Tibial artery (tissue), 4 donors: ENCODE results near the gene CAMTA1.

ENCODE experiments used
- DNase-seq, 2 donors: peaks; one replicate each; pipeline ENCODE4 v3.0.0-alpha.2; 2019
- H3K27ac ChIP-seq, 2 donors: fragments of 200-600 bp; sonication (generic) in 1 of 2; 1 replicate in 1 of 2; 2 replicates in 1 of 2; pipeline ENCODE4 v1.5.1; 2018 to 2019; ENCODE audit warnings: mild to moderate bottlenecking in 1 of 2
- H3K27me3 ChIP-seq, 2 donors: fragments of 200-600 bp; sonication (generic) in 1 of 2; one replicate each; pipeline versions ENCODE4 v1.5.1 to v1.6.0; 2016 to 2019
- H3K36me3 ChIP-seq, 3 donors: fragments of 200-600 bp; sonication (generic) in 2 of 3; one replicate each; pipeline ENCODE4 v1.5.1; 2016 to 2019; ENCODE audit warnings: mild to moderate bottlenecking in 2 of 3
- H3K4me1 ChIP-seq, 4 donors: fragments of 200-600 bp; sonication (generic) in 2 of 4; 1 replicate in 3 of 4; 2 replicates in 1 of 4; pipeline ENCODE4 v1.5.1; 2016 to 2019
- H3K4me3 ChIP-seq, 2 donors: fragments of 200-600 bp; sonication (generic) in 1 of 2; 1 replicate in 1 of 2; 2 replicates in 1 of 2; pipeline ENCODE4 v1.5.1; 2018 to 2019; ENCODE audit warnings: mild to moderate bottlenecking in 2 of 2
- H3K9me3 ChIP-seq, 3 donors: fragments of 200-600 bp; sonication (generic) in 1 of 3; one replicate each; pipeline ENCODE4 v1.5.1; 2016 to 2019
- CTCF ChIP-seq, 2 experiments: fragments of 200-600 bp in 1 of 2; fragments of 450-650 bp in 1 of 2; IDR thresholded peaks; one replicate each; pipeline ENCODE4 v1.5.1; 2017 to 2019; ENCODE audit warnings: antibody characterized with exemption in 2 of 2, mild to moderate bottlenecking in 1 of 2, moderate library complexity in 1 of 2
- intact Hi-C: fragments of 100-400 bp; cut with DNase I; formaldehyde crosslinking; loops from one replicate; pipeline ENCODE4 v1.15.0; 2023; ENCODE audit warnings: low total_unique reads

CAMTA1 gene

GRCh38 chr1:7292036-7292681 lies 506.9 kb downstream of the CAMTA1 start:
- Histone ChIP-seq H3K27ac (no peak overlapping the region), H3K4me1 (peaks cover 0 to 15% (median 10%) of the 10 kb centered on the region in 4 donors), H3K9me3 (peaks cover 0 to 8% (median 7%) of the 10 kb centered on the region in 3 donors), H3K36me3 (no peaks in the 10 kb centered on the region), H3K4me3 (no peak overlapping the region), H3K27me3 (peaks cover 0 to 8% of the 10 kb centered on the region in 2 donors)
- intact Hi-C loops, result no loop called here
- DNase-seq, result no peak
- no peak for TF ChIP-seq CTCF (IDR thresholded peaks at IDR 0.05)

GRCh38 chr1:7292714-7293419 lies 507.6 kb downstream of the CAMTA1 start:
- peaks cover 0 to 15% (median 10%) of the 10 kb centered on the region in 4 donors for H3K4me1 ChIP-seq
- no peaks in the 10 kb centered on the region for H3K36me3 ChIP-seq
- intact Hi-C loops, result no loop called here
- no peak for TF ChIP-seq CTCF (IDR thresholded peaks at IDR 0.05)
- H3K9me3 ChIP-seq, result peaks cover 0 to 9% (median 8%) of the 10 kb centered on the region in 3 donors
- peaks cover 0 to 8% of the 10 kb centered on the region in 2 donors for H3K27me3 ChIP-seq
- H3K4me3 ChIP-seq, result no peak overlapping the region
- DNase-seq, result no peak
- H3K27ac ChIP-seq, result no peak overlapping the region

DNA sequence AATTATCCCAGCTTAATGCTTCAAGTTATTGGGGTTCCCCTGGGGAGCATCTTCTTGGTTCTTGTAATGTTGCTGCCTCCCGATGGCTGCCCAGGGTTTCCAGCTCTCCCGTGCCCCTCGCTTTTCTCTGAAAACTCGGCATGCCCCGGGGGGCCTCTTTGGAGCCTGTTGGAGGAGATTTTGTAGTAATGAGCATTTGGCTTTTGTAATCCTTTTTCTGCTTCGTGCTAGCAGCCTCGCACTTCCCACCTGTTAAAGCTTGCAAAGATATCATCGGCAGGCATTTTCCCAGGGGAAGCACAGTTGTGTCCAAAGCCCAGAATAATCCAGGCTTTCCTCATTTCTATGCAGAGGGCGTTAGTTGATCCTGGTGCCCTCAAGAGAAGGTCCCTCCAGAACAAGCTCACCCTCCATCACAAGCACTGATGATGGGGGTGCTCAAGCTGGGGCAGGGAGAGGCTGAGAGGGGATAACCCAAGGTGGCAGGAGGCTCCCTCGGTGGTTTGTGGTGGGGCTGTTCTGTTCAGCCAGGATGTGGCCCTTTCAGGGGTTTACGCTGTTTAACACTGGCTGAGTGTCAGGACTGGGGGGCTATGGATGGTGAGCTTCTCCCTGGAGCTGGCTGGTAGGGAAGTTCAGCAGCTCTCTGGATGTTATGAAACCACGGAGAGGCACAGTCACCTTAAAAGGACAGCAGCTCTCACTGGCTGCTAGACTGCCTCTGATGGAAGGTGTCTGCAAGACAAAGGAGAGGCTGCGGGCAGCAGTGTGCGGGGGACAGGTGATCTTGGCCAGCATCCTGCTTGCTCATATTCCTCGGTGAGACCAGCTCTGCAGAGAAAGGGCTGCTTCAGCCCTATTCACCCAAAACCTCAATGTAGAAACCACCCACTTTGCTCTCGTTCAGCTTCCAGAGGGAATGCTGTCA lies 508.7 kb downstream of the CAMTA1 start:
- Histone ChIP-seq H3K4me1 (peaks cover 0 to 26% (median 20%) of the 10 kb centered on the region in 4 donors), H3K27me3 (peaks cover 0 to 8% of the 10 kb centered on the region in 2 donors), H3K9me3 (peaks cover 0 to 9% (median 8%) of the 10 kb centered on the region in 3 donors), H3K4me3 (no peak overlapping the region), H3K36me3 (no peaks in the 10 kb centered on the region), H3K27ac (no peak overlapping the region)
- DNase-seq, result no peak
- intact Hi-C loops, result no loop called here
- TF ChIP-seq CTCF (IDR thresholded peaks at IDR 0.05), result no peak

GRCh38 chr1:7294636-7295035 lies 509.4 kb downstream of the CAMTA1 start:
- Histone ChIP-seq H3K4me1 (peaks cover 0 to 33% (median 27%) of the 10 kb centered on the region in 4 donors), H3K27me3 (peaks cover 0 to 8% of the 10 kb centered on the region in 2 donors), H3K36me3 (no peaks in the 10 kb centered on the region), H3K4me3 (no peak overlapping the region), H3K9me3 (peaks cover 0 to 9% (median 8%) of the 10 kb centered on the region in 3 donors), H3K27ac (no peak overlapping the region)
- intact Hi-C loops, result no loop called here
- DNase-seq, result no peak
- TF ChIP-seq CTCF (IDR thresholded peaks at IDR 0.05), result no peak

GRCh38 chr1:7295946-7296345 lies 510.7 kb downstream of the CAMTA1 start:
- DNase-seq, result no peak
- Histone ChIP-seq H3K9me3 (peaks cover 0 to 9% (median 8%) of the 10 kb centered on the region in 3 donors), H3K4me1 (peaks cover 0 to 43% (median 31%) of the 10 kb centered on the region in 4 donors), H3K27me3 (peaks cover 0 to 8% of the 10 kb centered on the region in 2 donors), H3K36me3 (no peaks in the 10 kb centered on the region), H3K4me3 (no peak overlapping the region), H3K27ac (no peak overlapping the region)
- no peak for TF ChIP-seq CTCF (IDR thresholded peaks at IDR 0.05)
- intact Hi-C loops, result no loop called here
